GM21717 (cell line): ENCODE measurements around the gene OTOF.

Source experiments
- ATAC-seq: cut with Tn5 transposase; IDR thresholded peaks from one replicate; pipeline ENCODE4 v1.9.1; 2021; ENCODE audit warnings: mild to moderate bottlenecking, moderate library complexity; ENCODE audit not compliant: unreplicated experiment

Gene OTOF

DNA sequence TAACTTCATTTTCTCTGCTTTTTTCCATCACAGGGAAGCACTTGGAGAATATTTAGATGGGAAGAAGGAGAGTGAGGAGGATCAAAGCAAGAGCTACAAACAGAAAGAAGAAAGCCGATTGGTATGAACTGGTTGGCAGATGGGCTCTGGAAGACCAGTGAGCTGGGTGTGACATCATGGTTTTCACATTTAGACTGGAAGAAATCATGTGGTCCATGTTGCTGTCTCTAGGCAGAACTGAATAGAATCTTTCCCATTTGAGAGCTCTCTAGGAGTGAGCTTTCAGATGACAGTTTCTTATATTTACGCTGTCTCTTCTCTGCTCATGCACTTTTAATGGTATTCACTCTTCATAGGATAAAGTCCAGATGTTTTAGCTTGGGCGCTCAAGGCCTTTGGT is 63.6 kb downstream of the OTOF start:
- no peak for ATAC-seq

DNA sequence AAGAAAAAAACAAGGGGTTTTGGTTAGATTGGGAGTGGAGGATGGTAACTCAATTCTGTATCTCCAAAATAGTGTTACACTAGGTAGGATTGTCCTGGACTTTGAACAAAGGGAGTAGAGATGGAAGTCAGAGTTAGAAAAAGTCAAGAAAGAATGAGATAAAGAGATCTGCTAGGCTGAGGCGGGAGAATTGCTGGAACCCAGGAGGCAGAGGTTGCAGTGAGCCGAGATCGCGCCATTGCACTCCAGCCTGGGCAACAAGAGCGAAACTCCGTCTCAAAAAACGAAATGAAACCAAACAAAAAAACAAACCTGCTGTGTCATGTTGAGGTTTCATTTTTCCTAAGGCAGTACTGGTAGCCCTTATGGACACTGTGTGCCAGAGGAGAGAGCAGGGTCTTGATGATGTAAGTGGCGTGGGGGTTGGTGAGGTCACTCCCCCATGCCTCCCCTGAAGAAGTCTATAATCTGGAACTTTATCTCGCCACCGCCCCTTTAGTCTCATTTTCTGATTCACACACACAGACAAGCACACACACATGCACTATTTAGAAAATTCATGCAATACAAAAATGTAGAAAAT is 65.7 kb downstream of the OTOF start:
- ATAC-seq, result peak; percentile 68

DNA sequence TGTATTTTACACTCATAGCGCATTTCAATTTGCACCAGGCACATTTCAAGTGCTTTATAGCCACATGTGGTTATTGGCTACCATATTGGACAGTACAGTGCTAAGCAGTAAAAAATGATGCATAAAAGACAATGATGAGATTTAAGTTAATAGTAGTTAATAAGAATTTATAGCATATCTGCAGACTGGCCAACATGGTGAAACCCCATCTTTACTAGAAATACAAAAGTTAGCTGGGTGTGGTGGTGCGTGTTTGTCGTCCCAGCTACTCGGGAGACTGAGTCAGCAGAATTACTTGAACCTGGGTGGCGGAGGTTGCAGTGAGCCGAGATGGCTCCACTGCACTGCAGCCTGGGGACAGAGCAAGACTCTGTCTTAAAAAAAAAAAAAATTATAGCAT is 66.5 kb downstream of the OTOF start:
- no peak for ATAC-seq

DNA sequence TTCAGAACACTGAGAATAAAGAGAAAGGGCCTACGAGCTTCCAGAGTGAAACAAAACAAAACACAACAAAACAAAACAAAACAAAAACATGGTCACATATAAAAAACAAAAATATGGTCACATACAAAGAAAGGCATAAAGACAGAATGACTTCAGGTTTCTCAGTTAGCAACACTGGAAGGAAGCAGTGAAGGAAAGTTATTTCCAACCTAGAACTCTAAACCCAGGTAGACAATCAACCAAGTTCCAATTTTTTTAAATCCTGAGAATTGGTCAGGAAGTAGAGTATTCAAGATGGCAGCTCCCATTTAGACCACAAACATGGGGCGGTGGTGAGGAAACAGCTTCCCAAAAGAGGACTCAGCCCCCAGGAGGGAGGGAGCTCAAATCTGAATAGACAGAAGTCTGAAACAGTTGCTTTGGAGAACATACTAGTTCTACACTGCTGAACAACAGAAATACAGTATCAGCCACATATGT is 67.1 kb downstream of the OTOF start:
- ATAC-seq, result no peak

DNA sequence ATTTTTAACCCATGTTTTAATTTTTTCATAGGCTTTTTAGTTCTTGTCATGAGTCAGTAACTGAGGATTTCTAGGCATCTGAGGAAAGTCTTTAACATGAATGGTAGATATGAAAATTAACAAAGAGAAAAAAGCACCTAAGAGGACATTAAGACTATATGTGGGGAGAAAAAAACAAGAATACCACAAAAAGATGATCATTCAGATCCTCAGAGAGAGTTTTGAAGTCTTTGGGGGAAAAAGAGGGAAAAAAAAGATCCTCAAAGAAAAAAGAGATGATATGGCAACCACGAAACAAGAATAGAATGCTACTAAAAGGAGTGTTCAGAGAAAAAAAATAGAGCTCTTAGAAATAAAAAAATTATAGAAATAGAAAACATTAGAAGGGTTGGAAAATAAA is 68.1 kb downstream of the OTOF start:
- no peak for ATAC-seq

DNA sequence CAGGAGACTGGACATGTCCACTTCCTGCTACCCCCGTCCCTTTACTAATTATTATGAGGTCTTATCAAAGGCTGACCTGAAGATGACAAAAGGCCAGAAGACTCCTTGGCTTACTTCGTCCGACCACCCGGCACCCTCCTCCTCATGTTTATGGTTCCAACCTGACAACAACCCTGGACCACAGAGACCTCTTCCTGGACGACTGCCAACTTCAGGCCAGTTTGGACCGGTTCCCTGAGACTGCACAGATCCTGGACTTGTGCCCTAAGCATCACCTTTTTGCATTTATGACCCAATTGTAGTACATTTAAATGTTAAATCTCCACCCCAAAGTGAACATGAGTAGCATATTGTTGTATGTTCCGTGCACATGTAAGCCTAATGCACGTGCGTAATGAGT is 70.4 kb downstream of the OTOF start:
- ATAC-seq, result no peak
